Kidney epithelial cell (primary cell): ENCODE measurements around the gene PAK1. TPM values are rescaled to one million over a fixed set of nuclear protein-coding genes. Genes with fewer than 3 reads are reported as not detected.

Source experiments
- DNase-seq: peaks from one replicate; pipeline ENCODE4 v3.0.0-alpha.2; 2010; ENCODE audit warnings: low read depth
- H3K27me3 ChIP-seq: 2 replicates; pipeline ENCODE4 v1.6.0; 2011; ENCODE audit warnings: low read length; ENCODE audit not compliant: control insufficient read depth, insufficient read depth
- H3K36me3 ChIP-seq: 2 replicates; pipeline ENCODE4 v1.5.1; 2011; ENCODE audit warnings: low read length; ENCODE audit not compliant: control insufficient read depth, insufficient read depth
- H3K4me3 ChIP-seq: 2 replicates; pipeline ENCODE4 v1.5.1; 2011; ENCODE audit warnings: low read depth, mild to moderate bottlenecking, control low read depth, low read length
- CTCF ChIP-seq: IDR thresholded peaks from 2 replicates; pipeline ENCODE4 v1.5.1; 2011; ENCODE audit warnings: mild to moderate bottlenecking, moderate library complexity, low read length, control low read depth, inconsistent platforms; ENCODE audit not compliant: insufficient read depth, poor library complexity, severe bottlenecking
- total RNA-seq: library from RNA; depleted of rRNA; stranded (reverse); fragments of >200 nt; gene quantifications from 2 replicates; pipeline ENCODE4 v1.2.3, GENCODE V29; 2015

PAK1 gene
- total RNA-seq, 1 donor from 2014 or later: 35.3 TPM

- TF ChIP-seq CTCF: no peak
- no peaks in the 10 kb centered on the region for H3K36me3 ChIP-seq
- DNase-seq: no peak
- no peaks in the 10 kb centered on the region for H3K27me3 ChIP-seq
- no peak overlapping the region for H3K4me3 ChIP-seq
These were observed 34.1 kb upstream of the PAK1 start for GRCh38 chr11:77508019-77508418.

- no peaks in the 10 kb centered on the region for H3K27me3 ChIP-seq
- H3K4me3 ChIP-seq: no peak overlapping the region
- TF ChIP-seq CTCF: no peak
- peak; percentile 5 for DNase-seq
- no peaks in the 10 kb centered on the region for H3K36me3 ChIP-seq
These were observed 33.0 kb upstream of the PAK1 start for GRCh38 chr11:77506857-77507256.

- Histone ChIP-seq H3K27me3 (no peaks in the 10 kb centered on the region), H3K36me3 (no peaks in the 10 kb centered on the region), H3K4me3 (no peak overlapping the region)
- no peak for TF ChIP-seq CTCF
- no peak for DNase-seq
These were observed 32.1 kb upstream of the PAK1 start for GRCh38 chr11:77505956-77506355.

GRCh38 chr11:77503006-77503405 lies 29.1 kb upstream of the PAK1 start:
- no peaks in the 10 kb centered on the region for H3K27me3 ChIP-seq
- H3K36me3 ChIP-seq: no peaks in the 10 kb centered on the region
- no peak for TF ChIP-seq CTCF
- DNase-seq: no peak
- H3K4me3 ChIP-seq: no peak overlapping the region

- H3K4me3 ChIP-seq: no peak overlapping the region
- H3K36me3 ChIP-seq: no peaks in the 10 kb centered on the region
- no peak for DNase-seq
- H3K27me3 ChIP-seq: no peaks in the 10 kb centered on the region
- TF ChIP-seq CTCF: no peak
These were observed 28.5 kb upstream of the PAK1 start for GRCh38 chr11:77502346-77502905.

- DNase-seq: no peak
- Histone ChIP-seq H3K27me3 (no peaks in the 10 kb centered on the region), H3K36me3 (no peaks in the 10 kb centered on the region), H3K4me3 (no peak overlapping the region)
- TF ChIP-seq CTCF: no peak
These were observed 27.9 kb upstream of the PAK1 start for GRCh38 chr11:77501758-77502157.
